ENCODE results near the gene LARGE1.

DNA sequence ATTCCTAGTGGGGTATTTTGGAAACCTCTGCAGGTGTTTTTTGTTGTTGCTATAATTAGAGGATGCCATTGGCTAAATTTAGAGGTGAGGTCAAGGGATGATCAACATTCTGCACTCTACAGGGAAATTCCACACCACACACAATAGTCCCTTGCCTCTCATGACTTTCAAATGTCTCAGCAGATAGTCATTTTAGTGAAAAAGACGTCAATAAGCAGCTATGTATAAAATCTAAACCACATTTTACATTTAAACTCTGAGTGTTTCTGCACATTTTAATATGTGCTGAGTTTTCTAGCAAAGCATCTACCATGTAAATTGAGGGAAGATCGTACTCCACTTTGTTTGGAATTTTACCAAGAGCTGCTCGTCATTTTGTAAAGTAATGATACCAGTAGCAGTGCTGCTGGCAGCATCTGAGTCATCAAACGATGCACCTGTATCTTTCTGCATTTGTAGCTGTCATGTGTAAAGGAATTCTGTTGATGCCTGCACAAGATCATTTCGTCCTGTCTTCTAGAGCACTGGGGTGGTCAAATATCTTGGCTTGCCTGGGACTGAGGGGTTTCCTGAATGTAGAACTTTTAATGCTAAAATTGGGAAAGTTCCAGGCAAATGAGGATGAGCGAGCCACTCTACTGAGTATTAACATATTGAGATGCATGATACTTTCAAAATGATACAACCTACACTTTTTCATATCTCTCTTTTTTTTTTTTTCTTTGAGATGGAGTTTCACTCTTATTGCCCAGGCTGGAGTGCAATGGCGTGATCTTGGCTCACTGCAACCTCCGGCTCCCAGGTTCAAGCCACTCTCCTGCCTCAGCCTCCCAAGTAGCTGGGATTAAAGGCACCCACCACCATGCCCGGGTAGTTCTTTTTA lies 447.6 kb downstream of the LARGE1 start:
- TF ChIP-seq, protein P1, sequence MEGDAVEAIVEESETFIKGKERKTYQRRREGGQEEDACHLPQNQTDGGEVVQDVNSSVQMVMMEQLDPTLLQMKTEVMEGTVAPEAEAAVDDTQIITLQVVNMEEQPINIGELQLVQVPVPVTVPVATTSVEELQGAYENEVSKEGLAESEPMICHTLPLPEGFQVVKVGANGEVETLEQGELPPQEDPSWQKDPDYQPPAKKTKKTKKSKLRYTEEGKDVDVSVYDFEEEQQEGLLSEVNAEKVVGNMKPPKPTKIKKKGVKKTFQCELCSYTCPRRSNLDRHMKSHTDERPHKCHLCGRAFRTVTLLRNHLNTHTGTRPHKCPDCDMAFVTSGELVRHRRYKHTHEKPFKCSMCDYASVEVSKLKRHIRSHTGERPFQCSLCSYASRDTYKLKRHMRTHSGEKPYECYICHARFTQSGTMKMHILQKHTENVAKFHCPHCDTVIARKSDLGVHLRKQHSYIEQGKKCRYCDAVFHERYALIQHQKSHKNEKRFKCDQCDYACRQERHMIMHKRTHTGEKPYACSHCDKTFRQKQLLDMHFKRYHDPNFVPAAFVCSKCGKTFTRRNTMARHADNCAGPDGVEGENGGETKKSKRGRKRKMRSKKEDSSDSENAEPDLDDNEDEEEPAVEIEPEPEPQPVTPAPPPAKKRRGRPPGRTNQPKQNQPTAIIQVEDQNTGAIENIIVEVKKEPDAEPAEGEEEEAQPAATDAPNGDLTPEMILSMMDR (IDR thresholded peaks at IDR 0.05; ENCODE audit: low read length): no peak
- TF ChIP-seq EZH2 (IDR thresholded peaks at IDR 0.05; ENCODE audit: borderline replicate concordance, low read length): no peak
